Activated naive CD8-positive, alpha-beta T cell treated with anti-CD3 and anti-CD28 coated beads, Interleukin-2, amount 50 U/mL, for 24 hours (primary cell): ENCODE measurements around the gene ANKRD1.

ENCODE experiments used
- ATAC-seq: fragments of 150-1000 bp; cut with Tn5 transposase; one replicate; pipeline ENCODE4 v1.10.0; 2021
- DNase-seq: peaks from one replicate; pipeline ENCODE4 v3.0.0; 2021
- H3K27ac Mint-ChIP-seq: one replicate; pipeline ENCODE4 v1.8.0; 2021; ENCODE audit warnings: mild to moderate bottlenecking, mixed read lengths
- H3K27me3 Mint-ChIP-seq: one replicate; pipeline ENCODE4 v1.8.0; 2021; ENCODE audit warnings: mixed read lengths
- H3K36me3 Mint-ChIP-seq: one replicate; pipeline ENCODE4 v1.8.0; 2021; ENCODE audit warnings: low read depth, mixed read lengths
- H3K4me1 Mint-ChIP-seq: one replicate; pipeline ENCODE4 v1.8.0; 2021; ENCODE audit warnings: mixed read lengths
- H3K4me3 Mint-ChIP-seq: one replicate; pipeline ENCODE4 v1.8.0; 2021; ENCODE audit warnings: mild to moderate bottlenecking, moderate library complexity, mixed read lengths
- H3K9me3 Mint-ChIP-seq: one replicate; pipeline ENCODE4 v1.8.0; 2021; ENCODE audit warnings: mixed read lengths

Gene ANKRD1

DNA sequence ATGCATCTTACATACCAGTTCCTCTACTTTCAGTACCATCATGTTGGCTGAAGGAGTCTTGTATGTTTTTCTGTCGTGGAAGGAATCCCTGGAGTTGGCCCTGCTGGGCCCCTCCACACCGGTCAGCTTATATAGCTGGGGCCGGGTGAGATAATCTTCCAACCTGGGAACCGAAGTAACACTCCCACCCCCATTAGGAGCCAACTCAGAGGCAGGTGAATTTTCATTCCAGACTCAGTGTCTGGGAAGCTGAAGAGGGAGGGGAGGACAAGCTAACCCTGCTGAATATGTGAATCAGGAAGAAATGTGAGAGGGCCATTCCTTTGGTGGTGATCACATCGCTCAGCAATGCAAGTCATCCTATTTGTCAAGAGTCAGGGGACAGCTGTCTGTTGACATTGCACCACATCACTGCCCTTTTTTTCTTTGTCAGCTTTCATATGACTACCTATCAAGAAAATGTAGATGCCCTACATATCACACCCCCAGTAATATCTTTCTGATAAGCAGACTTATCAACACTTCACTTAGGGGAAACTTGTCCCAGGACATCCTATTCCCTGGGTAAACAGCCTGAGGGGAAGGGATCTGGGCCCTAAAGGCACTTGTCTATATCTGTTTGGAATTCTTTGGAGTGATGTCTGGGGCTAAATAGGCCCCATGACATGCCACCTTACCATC lies at the start of gene ANKRD1:
ANKRD1 (minus strand) TSS at position 102 of the 681 bp plus-strand sequence; CDS start at position 42, 60 bp downstream.
- Mint-ChIP-seq H3K27me3 (peaks cover 10% of the 10 kb centered on the region), H3K9me3 (no peaks in the 10 kb centered on the region), H3K4me1 (no peaks in the 10 kb centered on the region), H3K27ac (no peak within 1 kb of the TSS), H3K4me3 (no peak within 1 kb of the TSS), H3K36me3 (no peaks in the 10 kb centered on the region)
- no peak for DNase-seq
- ATAC-seq = no peak

- DNase-seq (no peak), ATAC-seq (no peak)
- H3K4me3 Mint-ChIP-seq = no peak overlapping the region
- H3K27me3 Mint-ChIP-seq = no peaks in the 10 kb centered on the region
- no peaks in the 10 kb centered on the region for H3K36me3 Mint-ChIP-seq
- no peak overlapping the region for H3K27ac Mint-ChIP-seq
- no peaks in the 10 kb centered on the region for H3K4me1 Mint-ChIP-seq
- no peaks in the 10 kb centered on the region for H3K9me3 Mint-ChIP-seq
Measured at GRCh38 chr10:90969947-90970673, 49.2 kb upstream of the ANKRD1 start.

DNA sequence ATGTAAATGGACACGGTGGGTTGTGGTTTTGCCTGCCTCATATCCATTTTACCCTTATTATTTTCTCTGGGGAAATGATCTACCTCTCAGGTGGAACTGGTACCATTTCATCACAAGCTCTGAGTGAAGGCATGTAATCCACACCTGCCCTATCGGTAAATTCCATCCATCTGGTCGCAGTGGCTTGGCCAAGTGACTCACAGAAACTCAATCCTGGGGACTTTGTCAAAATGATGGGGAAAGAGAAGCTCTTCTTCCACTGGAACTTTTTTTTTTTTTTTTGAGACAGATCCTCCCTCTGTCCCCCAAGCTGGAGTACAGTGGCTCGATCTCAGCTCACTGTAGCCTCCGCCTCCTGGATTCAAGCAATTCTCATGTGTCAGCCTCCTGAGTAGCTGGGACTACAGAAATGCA lies 48.2 kb upstream of the ANKRD1 start:
- no peaks in the 10 kb centered on the region for H3K9me3 Mint-ChIP-seq
- H3K4me1 Mint-ChIP-seq = no peaks in the 10 kb centered on the region
- no peaks in the 10 kb centered on the region for H3K36me3 Mint-ChIP-seq
- no peaks in the 10 kb centered on the region for H3K27me3 Mint-ChIP-seq
- ATAC-seq (no peak), DNase-seq (no peak)
- H3K27ac Mint-ChIP-seq = no peak overlapping the region
- no peak overlapping the region for H3K4me3 Mint-ChIP-seq

GRCh38 chr10:90968328-90969081 lies 47.6 kb upstream of the ANKRD1 start:
- DNase-seq = no peak
- no peaks in the 10 kb centered on the region for H3K27me3 Mint-ChIP-seq
- H3K9me3 Mint-ChIP-seq = no peaks in the 10 kb centered on the region
- no peak for ATAC-seq
- H3K36me3 Mint-ChIP-seq = no peaks in the 10 kb centered on the region
- no peak overlapping the region for H3K4me3 Mint-ChIP-seq
- no peak overlapping the region for H3K27ac Mint-ChIP-seq
- no peaks in the 10 kb centered on the region for H3K4me1 Mint-ChIP-seq

GRCh38 chr10:90967865-90968264 lies 47.0 kb upstream of the ANKRD1 start:
- ATAC-seq (no peak), DNase-seq (no peak)
- Mint-ChIP-seq H3K36me3 (no peaks in the 10 kb centered on the region), H3K27ac (no peak overlapping the region), H3K4me1 (no peaks in the 10 kb centered on the region), H3K4me3 (no peak overlapping the region), H3K27me3 (no peaks in the 10 kb centered on the region), H3K9me3 (no peaks in the 10 kb centered on the region)

GRCh38 chr10:90966146-90966545 lies 45.3 kb upstream of the ANKRD1 start:
- H3K27ac Mint-ChIP-seq = no peak overlapping the region
- ATAC-seq = no peak
- no peaks in the 10 kb centered on the region for H3K36me3 Mint-ChIP-seq
- H3K27me3 Mint-ChIP-seq = no peaks in the 10 kb centered on the region
- no peaks in the 10 kb centered on the region for H3K4me1 Mint-ChIP-seq
- no peak overlapping the region for H3K4me3 Mint-ChIP-seq
- no peak for DNase-seq
- H3K9me3 Mint-ChIP-seq = no peaks in the 10 kb centered on the region

- DNase-seq (no peak), ATAC-seq (no peak)
- no peaks in the 10 kb centered on the region for H3K36me3 Mint-ChIP-seq
- H3K27me3 Mint-ChIP-seq = no peaks in the 10 kb centered on the region
- no peak overlapping the region for H3K4me3 Mint-ChIP-seq
- no peaks in the 10 kb centered on the region for H3K4me1 Mint-ChIP-seq
- no peaks in the 10 kb centered on the region for H3K9me3 Mint-ChIP-seq
- H3K27ac Mint-ChIP-seq = no peak overlapping the region
Measured at GRCh38 chr10:90965720-90966119, 44.8 kb upstream of the ANKRD1 start.

GRCh38 chr10:90964781-90965465 lies 44.0 kb upstream of the ANKRD1 start:
- ATAC-seq = no peak
- Mint-ChIP-seq H3K36me3 (no peaks in the 10 kb centered on the region), H3K9me3 (no peaks in the 10 kb centered on the region)

GRCh38 chr10:90963331-90963730 lies 42.4 kb upstream of the ANKRD1 start:
- no peaks in the 10 kb centered on the region for H3K4me1 Mint-ChIP-seq
- H3K27ac Mint-ChIP-seq = no peak overlapping the region
- no peak for DNase-seq
- no peak overlapping the region for H3K4me3 Mint-ChIP-seq
- no peaks in the 10 kb centered on the region for H3K27me3 Mint-ChIP-seq
- no peaks in the 10 kb centered on the region for H3K36me3 Mint-ChIP-seq
- ATAC-seq = no peak
- H3K9me3 Mint-ChIP-seq = no peaks in the 10 kb centered on the region

More at GRCh38 chr10:90964781-90965465, 44.0 kb upstream of the ANKRD1 start:
- Mint-ChIP-seq H3K27me3 (no peaks in the 10 kb centered on the region), H3K4me3 (no peak overlapping the region), H3K27ac (no peak overlapping the region), H3K4me1 (no peaks in the 10 kb centered on the region)
- no peak for DNase-seq

DNA sequence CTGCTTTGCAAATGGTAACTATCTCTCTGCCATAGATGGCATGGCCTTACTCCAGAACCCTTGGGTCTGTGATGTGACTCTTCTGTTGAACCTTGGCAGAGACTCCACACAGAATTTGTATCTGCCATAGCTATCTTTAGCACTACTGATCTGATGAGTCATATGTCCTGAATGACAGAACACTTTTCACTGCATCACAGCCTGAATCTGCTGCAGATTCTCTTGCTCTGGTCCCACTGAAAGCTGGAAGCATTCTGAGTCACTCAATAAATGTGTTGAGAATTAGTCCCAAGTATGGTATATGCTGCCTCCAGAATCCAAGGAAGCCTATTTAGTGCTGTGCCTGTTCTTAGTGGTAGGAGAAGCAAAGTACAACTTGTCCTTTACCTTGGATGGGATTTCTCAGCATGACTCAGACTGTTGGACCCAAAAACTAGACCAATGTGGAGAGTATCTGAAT lies 39.5 kb upstream of the ANKRD1 start:
- H3K4me1 Mint-ChIP-seq = no peaks in the 10 kb centered on the region
- H3K4me3 Mint-ChIP-seq = no peak overlapping the region
- H3K36me3 Mint-ChIP-seq = no peaks in the 10 kb centered on the region
- H3K27me3 Mint-ChIP-seq = peaks cover 5% of the 10 kb centered on the region
- ATAC-seq (peak; percentile 54), DNase-seq (no peak)
- no peaks in the 10 kb centered on the region for H3K9me3 Mint-ChIP-seq
- no peak overlapping the region for H3K27ac Mint-ChIP-seq

DNA sequence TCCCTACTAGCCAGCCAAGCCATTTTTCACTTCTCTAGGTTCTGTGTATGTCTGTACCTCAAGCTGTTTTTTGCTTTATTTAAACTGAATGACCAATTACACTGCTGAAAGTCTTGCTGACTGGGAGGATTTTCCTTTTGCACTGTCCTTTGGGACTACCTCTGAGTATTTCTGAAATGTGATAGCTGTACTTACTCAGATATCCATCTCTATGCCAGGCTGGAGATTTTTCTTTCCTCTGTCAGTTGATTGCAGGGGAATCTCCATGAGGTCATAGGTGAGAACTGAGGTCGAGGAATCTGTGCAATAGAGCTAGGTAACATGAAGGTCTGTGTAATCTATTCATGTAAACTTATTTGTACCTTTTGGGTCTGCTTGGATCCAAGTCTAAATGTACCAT lies 38.9 kb upstream of the ANKRD1 start:
- Mint-ChIP-seq H3K4me1 (no peaks in the 10 kb centered on the region), H3K9me3 (no peaks in the 10 kb centered on the region), H3K36me3 (no peaks in the 10 kb centered on the region), H3K4me3 (no peak overlapping the region), H3K27ac (no peak overlapping the region), H3K27me3 (peaks cover 5% of the 10 kb centered on the region)
- DNase-seq = no peak
- ATAC-seq = no peak

DNA sequence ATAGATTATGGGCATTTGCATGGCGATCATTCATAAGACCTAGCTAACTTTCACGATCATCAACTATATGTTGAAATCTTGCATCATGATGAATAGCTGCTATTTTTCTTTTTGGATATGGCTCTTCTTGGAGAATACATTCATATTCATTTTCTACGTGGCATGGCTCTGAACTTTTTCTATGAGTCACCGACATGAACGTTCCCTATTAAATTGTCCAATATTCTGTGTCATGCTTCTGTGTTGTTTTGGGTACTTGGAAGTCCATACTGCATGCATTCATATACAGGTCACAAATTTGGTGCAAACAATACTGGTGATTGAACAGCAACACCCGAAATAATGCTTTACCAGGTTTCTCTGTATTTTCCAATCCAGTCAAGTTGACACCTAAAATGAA lies 37.9 kb upstream of the ANKRD1 start:
- H3K36me3 Mint-ChIP-seq = no peaks in the 10 kb centered on the region
- H3K27me3 Mint-ChIP-seq = peaks cover 5% of the 10 kb centered on the region
- no peak for DNase-seq
- no peaks in the 10 kb centered on the region for H3K9me3 Mint-ChIP-seq
- H3K4me3 Mint-ChIP-seq = no peak overlapping the region
- no peak overlapping the region for H3K27ac Mint-ChIP-seq
- H3K4me1 Mint-ChIP-seq = no peaks in the 10 kb centered on the region
- ATAC-seq = no peak

DNA sequence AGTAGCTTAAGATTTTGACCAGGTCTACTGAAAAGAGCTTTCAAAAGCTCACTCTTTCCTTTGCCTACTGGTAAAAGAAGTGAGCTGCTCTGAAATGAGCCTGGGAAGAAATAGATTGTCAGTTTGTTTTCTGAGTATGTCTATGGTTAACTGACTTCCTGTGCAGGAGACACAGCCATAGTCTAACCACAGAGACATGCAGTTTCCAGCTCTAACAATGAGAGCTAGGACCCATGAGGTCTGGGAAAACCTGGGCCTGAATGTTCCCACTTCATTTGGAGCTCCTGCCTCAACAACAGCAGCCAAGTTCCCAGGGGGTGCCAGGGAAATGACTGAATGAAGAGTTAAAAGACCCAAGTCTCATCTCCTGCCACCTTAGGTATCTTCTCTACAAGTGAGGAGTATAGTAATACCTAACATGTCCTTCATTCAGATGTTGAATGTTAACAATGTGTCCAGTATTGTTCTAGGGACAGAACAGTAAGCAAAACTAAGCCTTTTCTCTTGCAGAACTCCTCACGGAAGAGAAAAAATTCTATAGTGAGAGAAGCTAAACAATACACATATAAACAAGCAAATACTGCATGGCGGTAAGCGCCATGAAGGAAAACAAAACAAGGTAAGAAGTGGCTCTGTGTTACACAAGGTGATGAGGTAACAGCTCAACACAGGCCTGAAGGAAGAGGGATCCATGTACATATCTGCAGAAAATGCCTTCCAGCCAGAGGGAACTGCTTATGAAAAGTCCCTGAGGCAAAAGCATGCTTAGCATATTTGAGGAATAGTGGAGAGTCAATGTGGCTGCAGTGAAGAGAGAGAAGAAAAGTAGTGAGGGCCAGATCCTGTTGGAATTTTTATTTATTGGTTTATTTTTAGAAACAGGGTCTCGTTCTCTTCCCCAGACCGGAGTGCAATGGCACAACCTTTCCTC lies 26.4 kb upstream of the ANKRD1 start:
- H3K4me3 Mint-ChIP-seq = no peak overlapping the region
- ATAC-seq (no peak), DNase-seq (no peak)
- H3K36me3 Mint-ChIP-seq = no peaks in the 10 kb centered on the region
- H3K27ac Mint-ChIP-seq = no peak overlapping the region
- peaks cover 6% of the 10 kb centered on the region for H3K4me1 Mint-ChIP-seq
- peaks cover 2% of the 10 kb centered on the region for H3K9me3 Mint-ChIP-seq
- H3K27me3 Mint-ChIP-seq = no peaks in the 10 kb centered on the region
